ENCODE measurements around the gene CHM.

DNA sequence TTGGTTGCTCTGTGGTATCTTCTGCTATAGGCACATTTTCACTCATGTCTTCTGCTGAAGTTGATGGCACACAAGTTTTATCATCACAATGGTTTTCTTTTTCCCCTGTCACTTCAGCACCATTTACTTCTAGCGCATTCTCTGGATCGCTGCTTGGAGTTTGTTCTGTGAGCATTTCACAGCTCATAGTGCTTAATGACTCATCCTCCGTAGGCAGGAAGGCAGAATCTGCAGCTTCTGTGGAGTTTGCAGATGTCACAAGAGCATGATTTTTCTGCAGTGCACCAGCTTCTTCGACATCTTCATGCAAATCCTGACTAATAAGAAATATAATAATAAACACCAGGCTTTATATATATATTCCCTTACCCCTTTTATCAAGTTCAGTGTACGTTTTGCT is 83.6 kb downstream of the CHM start:
- TF ChIP-seq, protein P1, sequence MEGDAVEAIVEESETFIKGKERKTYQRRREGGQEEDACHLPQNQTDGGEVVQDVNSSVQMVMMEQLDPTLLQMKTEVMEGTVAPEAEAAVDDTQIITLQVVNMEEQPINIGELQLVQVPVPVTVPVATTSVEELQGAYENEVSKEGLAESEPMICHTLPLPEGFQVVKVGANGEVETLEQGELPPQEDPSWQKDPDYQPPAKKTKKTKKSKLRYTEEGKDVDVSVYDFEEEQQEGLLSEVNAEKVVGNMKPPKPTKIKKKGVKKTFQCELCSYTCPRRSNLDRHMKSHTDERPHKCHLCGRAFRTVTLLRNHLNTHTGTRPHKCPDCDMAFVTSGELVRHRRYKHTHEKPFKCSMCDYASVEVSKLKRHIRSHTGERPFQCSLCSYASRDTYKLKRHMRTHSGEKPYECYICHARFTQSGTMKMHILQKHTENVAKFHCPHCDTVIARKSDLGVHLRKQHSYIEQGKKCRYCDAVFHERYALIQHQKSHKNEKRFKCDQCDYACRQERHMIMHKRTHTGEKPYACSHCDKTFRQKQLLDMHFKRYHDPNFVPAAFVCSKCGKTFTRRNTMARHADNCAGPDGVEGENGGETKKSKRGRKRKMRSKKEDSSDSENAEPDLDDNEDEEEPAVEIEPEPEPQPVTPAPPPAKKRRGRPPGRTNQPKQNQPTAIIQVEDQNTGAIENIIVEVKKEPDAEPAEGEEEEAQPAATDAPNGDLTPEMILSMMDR (IDR thresholded peaks at IDR 0.05): no peak
- TF ChIP-seq POLR2A (IDR thresholded peaks at IDR 0.05) (no peak), POLR2AphosphoS5 (IDR thresholded peaks at IDR 0.05; ENCODE audit: insufficient read depth in 1 of 2, low read depth in 1 of 2) (no peak)

Measured in vagina (tissue), 2 donors.